GM18909 (cell line): Measurements from ENCODE around the gene BEGAIN.

Experiments
- ATAC-seq: cut with Tn5 transposase; IDR thresholded peaks from one replicate; pipeline ENCODE4 v1.9.1; 2021; ENCODE audit warnings: mild to moderate bottlenecking; ENCODE audit not compliant: unreplicated experiment, poor library complexity

The BEGAIN gene

GRCh38 chr14:100617410-100618317, 30.4 kb upstream of the BEGAIN start:
- no peak for ATAC-seq

- no peak for ATAC-seq
Observed at GRCh38 chr14:100616854-100617409, 29.7 kb upstream of the BEGAIN start.

GRCh38 chr14:100615736-100616695, 28.8 kb upstream of the BEGAIN start:
- ATAC-seq, result no peak

GRCh38 chr14:100614803-100615202, 27.6 kb upstream of the BEGAIN start:
- no peak for ATAC-seq

- ATAC-seq, result no peak
Observed at GRCh38 chr14:100612986-100613385, 25.8 kb upstream of the BEGAIN start.

- no peak for ATAC-seq
Observed at GRCh38 chr14:100611811-100612480, 24.7 kb upstream of the BEGAIN start.

- no peak for ATAC-seq
Observed at GRCh38 chr14:100610511-100611217, 23.4 kb upstream of the BEGAIN start.

GRCh38 chr14:100609941-100610391, 22.7 kb upstream of the BEGAIN start:
- ATAC-seq, result no peak

GRCh38 chr14:100609331-100609870, 22.2 kb upstream of the BEGAIN start:
- ATAC-seq, result no peak

GRCh38 chr14:100608586-100609330, 21.5 kb upstream of the BEGAIN start:
- ATAC-seq, result no peak

GRCh38 chr14:100608064-100608463, 20.8 kb upstream of the BEGAIN start:
- no peak for ATAC-seq

- ATAC-seq, result no peak
Observed at GRCh38 chr14:100607611-100607956, 20.4 kb upstream of the BEGAIN start.

GRCh38 chr14:100606687-100607610, 19.7 kb upstream of the BEGAIN start:
- no peak for ATAC-seq

- no peak for ATAC-seq
Observed at GRCh38 chr14:100605706-100606686, 18.8 kb upstream of the BEGAIN start.

- no peak for ATAC-seq
Observed at GRCh38 chr14:100605230-100605629, 18.0 kb upstream of the BEGAIN start.

GRCh38 chr14:100604709-100605108, 17.5 kb upstream of the BEGAIN start:
- no peak for ATAC-seq
